ENCODE results near the gene CADM2.

DNA sequence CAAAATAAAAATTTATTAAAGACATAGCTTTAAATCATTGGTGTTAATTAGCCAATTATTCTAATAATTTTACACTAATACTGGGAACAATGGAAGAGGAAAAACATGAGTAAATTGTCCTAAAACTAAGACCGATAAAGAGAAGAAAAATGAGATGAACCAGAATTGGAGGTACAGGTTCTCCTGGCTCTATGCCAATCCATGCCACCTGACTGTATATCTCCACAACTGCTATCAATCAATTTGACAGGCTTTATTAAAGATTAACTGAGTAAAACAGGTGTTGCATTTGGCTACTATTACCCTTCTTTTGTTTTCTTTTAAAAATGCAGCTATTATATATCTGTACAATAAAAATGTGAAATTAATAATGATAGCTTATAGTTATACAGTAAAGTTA, 850.0 kb downstream of the CADM2 start:
- TF ChIP-seq POLR2A (IDR thresholded peaks at IDR 0.05; ENCODE audit: low read depth, low read length) (no peak), TAF1 (IDR thresholded peaks at IDR 0.05; ENCODE audit: borderline replicate concordance, low read depth, low read length) (no peak)

Measured in GM12892 (cell line).